Nephron progenitor cell (in vitro differentiated cells): ENCODE results near the gene ARF5.
"Not testable (repeated sequence)": the region's sequence is repeated elsewhere in the genome, so short reads cannot be mapped to it uniquely, and the experiment has no call there.

Experiments used
- DNase-seq: peaks from one replicate; pipeline ENCODE4 v3.0.0; 2021
- H3K27ac Mint-ChIP-seq: 2 replicates; pipeline ENCODE4 v1.8.0; 2021; ENCODE audit warnings: mild to moderate bottlenecking, moderate library complexity, mixed read lengths
- H3K27me3 Mint-ChIP-seq: 2 replicates; pipeline ENCODE4 v1.8.0; 2021; ENCODE audit warnings: mild to moderate bottlenecking, low read depth, mixed read lengths; ENCODE audit not compliant: poor library complexity
- H3K36me3 Mint-ChIP-seq: 2 replicates; pipeline ENCODE4 v1.8.0; 2021; ENCODE audit warnings: low read depth, mixed read lengths
- H3K4me1 Mint-ChIP-seq: 2 replicates; pipeline ENCODE4 v1.8.0; 2021; ENCODE audit warnings: mixed read lengths
- H3K4me3 Mint-ChIP-seq: 2 replicates; pipeline ENCODE4 v1.8.0; 2021; ENCODE audit warnings: mild to moderate bottlenecking, moderate library complexity, mixed read lengths
- H3K9me3 Mint-ChIP-seq: 2 replicates; pipeline ENCODE4 v1.8.0; 2021; ENCODE audit warnings: mild to moderate bottlenecking, moderate library complexity, mixed read lengths
- TF ChIP-seq, protein P1 (sequence below): fragments of 200-600 bp; sonication (generic); IDR thresholded peaks from 2 replicates; pipeline ENCODE4 v1.5.0; 2021; ENCODE audit warnings: antibody characterized with exemption

The ARF5 gene

DNA sequence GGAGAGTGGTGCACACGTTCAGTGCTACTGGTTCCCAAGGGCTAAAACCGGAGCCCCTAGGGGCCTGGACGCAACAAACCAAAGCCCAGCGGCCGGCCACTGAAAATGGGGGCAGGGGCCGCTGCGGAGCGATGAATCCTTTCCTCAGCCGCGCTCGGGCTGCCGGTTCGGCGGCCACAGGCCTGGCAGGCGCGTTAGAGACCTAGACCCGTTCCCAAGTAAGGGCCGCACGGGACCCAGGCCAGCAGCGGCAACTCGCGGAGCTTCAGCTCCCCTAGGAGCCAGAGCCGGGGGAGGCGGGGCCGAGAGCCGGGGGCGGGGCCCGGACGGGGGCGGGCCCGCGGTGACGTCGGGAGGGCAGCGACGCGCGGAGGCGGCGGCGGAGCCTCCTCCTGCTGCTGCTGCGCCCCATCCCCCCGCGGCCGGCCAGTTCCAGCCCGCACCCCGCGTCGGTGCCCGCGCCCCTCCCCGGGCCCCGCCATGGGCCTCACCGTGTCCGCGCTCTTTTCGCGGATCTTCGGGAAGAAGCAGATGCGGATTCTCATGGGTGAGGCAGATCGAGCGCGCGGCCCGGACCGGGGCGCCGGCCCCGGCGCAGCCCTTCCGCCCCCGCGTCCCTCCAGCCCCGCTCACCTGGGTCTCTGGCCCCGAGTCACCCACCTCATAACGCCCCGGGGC is at the start of gene ARF5:
Gene ARF5, plus strand, starts transcription at position 393 of the 678 bp plus-strand sequence. Its CDS starts 88 bp downstream, at position 481.
- Mint-ChIP-seq H3K4me3 (peak within 1 kb of the TSS; percentile 96), H3K4me1 (peaks cover 31% of the 10 kb centered on the region), H3K27ac (peak within 1 kb of the TSS; percentile 91), H3K27me3 (peaks cover 11% of the 10 kb centered on the region), H3K36me3 (peaks cover 35% of the 10 kb centered on the region), H3K9me3 (peaks cover 15% of the 10 kb centered on the region)
- peak; percentile 94 for DNase-seq
- TF ChIP-seq, protein P1, sequence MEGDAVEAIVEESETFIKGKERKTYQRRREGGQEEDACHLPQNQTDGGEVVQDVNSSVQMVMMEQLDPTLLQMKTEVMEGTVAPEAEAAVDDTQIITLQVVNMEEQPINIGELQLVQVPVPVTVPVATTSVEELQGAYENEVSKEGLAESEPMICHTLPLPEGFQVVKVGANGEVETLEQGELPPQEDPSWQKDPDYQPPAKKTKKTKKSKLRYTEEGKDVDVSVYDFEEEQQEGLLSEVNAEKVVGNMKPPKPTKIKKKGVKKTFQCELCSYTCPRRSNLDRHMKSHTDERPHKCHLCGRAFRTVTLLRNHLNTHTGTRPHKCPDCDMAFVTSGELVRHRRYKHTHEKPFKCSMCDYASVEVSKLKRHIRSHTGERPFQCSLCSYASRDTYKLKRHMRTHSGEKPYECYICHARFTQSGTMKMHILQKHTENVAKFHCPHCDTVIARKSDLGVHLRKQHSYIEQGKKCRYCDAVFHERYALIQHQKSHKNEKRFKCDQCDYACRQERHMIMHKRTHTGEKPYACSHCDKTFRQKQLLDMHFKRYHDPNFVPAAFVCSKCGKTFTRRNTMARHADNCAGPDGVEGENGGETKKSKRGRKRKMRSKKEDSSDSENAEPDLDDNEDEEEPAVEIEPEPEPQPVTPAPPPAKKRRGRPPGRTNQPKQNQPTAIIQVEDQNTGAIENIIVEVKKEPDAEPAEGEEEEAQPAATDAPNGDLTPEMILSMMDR, result no peak

DNA sequence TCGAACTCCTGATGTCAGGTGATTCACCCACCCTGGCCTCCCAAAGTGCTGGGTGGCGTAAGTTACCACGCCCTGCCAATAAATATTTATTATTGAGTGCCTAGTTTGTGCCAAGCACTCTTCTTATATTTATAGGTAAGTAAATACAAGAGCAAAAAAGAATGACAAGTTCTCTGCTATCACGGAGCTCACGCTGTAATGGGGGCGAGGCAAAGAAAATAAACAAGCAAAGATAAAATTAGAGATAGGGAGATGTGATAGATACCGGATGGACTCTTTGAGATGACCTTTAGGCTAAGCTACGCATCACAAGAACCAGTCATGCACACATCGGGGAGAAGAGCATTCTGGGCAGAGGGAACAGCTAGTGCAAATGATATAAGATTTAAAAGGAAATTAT is 49.1 kb upstream of the ARF5 start:
- peaks cover 6% of the 10 kb centered on the region for H3K4me1 Mint-ChIP-seq
- H3K4me3 Mint-ChIP-seq, result no peak overlapping the region
- peaks cover 9% of the 10 kb centered on the region for H3K9me3 Mint-ChIP-seq
- TF ChIP-seq, protein P1, result no peak
- H3K36me3 Mint-ChIP-seq, result no peaks in the 10 kb centered on the region
- peaks cover 56% of the 10 kb centered on the region for H3K27me3 Mint-ChIP-seq
- no peak overlapping the region for H3K27ac Mint-ChIP-seq
- DNase-seq, result no peak

DNA sequence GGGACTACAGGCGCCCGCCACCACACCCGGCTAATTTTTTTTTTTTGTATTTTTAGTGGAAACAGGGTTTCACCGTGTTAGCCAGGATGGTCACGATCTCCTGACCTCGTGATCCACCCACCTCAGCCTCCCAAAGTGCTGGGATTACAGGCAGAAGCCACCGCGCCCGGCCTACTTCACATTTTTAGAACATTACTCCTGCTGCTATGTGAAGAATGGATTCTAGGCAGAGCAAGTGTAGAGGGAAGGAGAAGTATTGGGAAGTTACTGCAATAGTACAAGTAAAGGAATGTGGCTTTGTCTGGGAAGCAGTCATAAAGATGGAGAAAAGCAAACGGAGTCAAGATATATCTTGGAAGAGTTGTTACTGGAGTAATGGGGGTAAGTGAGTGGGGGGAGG is 47.8 kb upstream of the ARF5 start:
- H3K27me3 Mint-ChIP-seq, result peaks cover 48% of the 10 kb centered on the region
- not testable (repeated sequence) for H3K4me3 Mint-ChIP-seq, DNase-seq

DNA sequence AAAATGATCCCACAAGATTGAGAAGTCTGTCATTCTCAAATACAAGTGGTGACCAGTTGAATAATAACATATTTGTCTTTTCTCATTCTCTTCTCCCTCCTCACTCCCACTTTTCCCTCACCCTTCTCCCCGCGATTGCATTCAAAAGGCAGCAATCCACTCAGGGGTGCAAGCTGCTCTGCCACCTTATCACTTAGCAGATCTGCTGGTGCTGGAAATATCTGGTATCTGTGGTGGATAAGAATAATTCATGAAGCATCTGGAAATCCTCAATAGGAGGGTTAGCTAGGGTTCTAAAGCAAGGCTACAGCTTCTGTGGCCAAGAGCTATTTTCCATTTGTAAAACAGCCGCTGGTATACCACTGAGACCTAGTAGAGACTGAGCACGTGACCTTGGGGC is 46.7 kb upstream of the ARF5 start:
- TF ChIP-seq, protein P1, result no peak
- peaks cover 4% of the 10 kb centered on the region for H3K4me1 Mint-ChIP-seq
- H3K27ac Mint-ChIP-seq, result no peak overlapping the region
- no peak for DNase-seq
- H3K36me3 Mint-ChIP-seq, result no peaks in the 10 kb centered on the region
- peaks cover 37% of the 10 kb centered on the region for H3K27me3 Mint-ChIP-seq
- no peak overlapping the region for H3K4me3 Mint-ChIP-seq
- H3K9me3 Mint-ChIP-seq, result peaks cover 17% of the 10 kb centered on the region

More for the DNA sequence above, 47.8 kb upstream of the ARF5 start:
- H3K9me3 Mint-ChIP-seq, result peaks cover 13% of the 10 kb centered on the region
- H3K36me3 Mint-ChIP-seq, H3K4me1 Mint-ChIP-seq, H3K27ac Mint-ChIP-seq: not testable (repeated sequence)

DNA sequence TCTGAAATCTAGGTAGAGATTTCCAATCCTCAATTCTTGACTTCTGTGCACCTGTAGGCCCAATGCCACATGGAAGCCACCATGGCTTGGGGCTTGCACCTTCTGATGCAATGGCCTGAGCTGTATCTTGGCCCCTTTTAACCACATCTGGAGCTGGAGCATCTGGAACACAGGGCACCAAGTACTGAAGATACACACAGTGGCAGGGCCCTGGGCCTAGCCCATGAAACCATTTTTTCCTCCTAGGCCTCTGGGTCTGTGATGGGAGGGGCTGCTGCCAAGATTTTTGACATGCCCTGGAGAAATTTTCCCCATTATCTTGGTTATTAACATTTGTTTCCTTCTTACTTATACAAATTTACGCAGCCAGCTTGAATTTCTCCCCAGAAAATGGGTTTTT is 41.9 kb upstream of the ARF5 start:
- Mint-ChIP-seq H3K4me1 (no peaks in the 10 kb centered on the region), H3K27ac (no peak overlapping the region), H3K27me3 (peaks cover 17% of the 10 kb centered on the region), H3K4me3 (no peak overlapping the region), H3K9me3 (peaks cover 18% of the 10 kb centered on the region), H3K36me3 (no peaks in the 10 kb centered on the region)
- no peak for DNase-seq
- TF ChIP-seq, protein P1, result no peak

DNA sequence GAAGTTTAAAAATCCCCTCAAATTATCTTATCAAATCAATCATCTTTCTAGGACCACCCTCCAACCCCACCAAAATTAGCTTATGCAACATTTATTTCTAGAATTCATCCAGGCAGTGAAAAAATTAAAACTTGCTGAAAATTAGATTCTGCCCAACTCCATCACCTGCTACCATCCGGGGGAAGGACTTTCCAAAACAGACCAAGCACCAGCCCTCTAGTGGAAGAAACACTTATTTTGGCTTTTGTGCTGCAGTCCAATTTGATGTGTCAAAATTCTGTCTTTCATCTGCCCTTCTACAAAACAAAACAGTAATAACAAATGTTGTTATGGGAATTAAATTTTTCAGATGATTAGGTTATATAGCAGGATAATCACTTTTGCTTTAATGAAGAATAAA is 38.0 kb upstream of the ARF5 start:
- H3K9me3 Mint-ChIP-seq, result peaks cover 15% of the 10 kb centered on the region

More for the DNA sequence above, 38.0 kb upstream of the ARF5 start:
- no peaks in the 10 kb centered on the region for H3K4me1 Mint-ChIP-seq
- no peak overlapping the region for H3K4me3 Mint-ChIP-seq
- no peak for DNase-seq
- H3K27me3 Mint-ChIP-seq, result peaks cover 12% of the 10 kb centered on the region
- H3K36me3 Mint-ChIP-seq, result no peaks in the 10 kb centered on the region
- TF ChIP-seq, protein P1, result peak; percentile 7
- no peak overlapping the region for H3K27ac Mint-ChIP-seq
